T-helper 9 cell (primary cell): ENCODE data around the gene CD40LG.

Experiments used
- DNase-seq: peaks from one replicate; pipeline ENCODE4 v3.0.0-alpha.2; 2020

The CD40LG gene

GRCh38 chrX:136652822-136653723 is 5.1 kb downstream of the CD40LG start:
- no peak for DNase-seq

DNA sequence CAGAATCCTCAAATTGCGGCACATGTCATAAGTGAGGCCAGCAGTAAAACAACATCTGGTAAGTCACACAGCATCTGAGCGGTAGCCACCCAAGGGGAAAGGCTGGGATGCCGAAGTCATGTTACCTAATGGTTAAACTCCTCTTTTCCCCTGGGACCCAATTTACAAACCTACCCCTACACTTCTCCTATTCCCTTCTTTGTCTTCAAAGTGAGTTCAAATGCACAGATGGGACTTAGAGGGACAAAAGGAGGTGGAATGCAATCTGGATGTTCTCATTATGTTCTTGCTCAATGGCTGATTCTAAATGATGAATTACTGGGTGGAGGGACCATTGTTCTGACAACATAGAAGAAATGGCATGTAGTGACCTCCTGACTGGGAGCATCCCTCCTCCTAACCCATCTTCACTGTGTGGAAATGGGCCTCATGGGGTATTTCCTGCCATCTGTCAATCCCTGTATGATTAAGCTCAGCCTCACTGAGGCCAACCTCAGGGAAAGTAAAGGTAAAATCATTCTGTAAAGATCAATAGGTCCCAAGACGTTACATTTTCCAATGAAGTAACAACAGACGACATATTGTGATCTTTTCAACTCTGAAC is 8.5 kb downstream of the CD40LG start:
- no peak for DNase-seq

DNA sequence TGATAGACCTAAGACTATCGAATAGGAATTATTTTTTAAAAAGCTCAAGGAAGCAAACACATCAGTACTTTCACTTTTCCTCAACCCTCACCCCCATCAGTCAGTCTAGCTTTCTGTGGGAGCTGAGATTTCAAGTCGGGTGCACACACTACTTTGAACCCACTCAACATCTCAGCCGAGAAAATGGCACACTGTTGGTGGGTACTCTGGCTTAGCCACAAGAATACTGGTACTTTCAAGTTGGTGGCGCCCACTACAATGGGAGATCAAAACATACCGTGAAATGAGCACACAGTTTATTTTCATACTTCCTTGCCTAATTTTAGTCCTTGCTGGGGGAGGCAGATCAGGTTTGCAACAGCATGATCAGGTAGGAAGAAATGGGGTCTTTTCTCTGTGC is 10.2 kb downstream of the CD40LG start:
- DNase-seq = no peak

DNA sequence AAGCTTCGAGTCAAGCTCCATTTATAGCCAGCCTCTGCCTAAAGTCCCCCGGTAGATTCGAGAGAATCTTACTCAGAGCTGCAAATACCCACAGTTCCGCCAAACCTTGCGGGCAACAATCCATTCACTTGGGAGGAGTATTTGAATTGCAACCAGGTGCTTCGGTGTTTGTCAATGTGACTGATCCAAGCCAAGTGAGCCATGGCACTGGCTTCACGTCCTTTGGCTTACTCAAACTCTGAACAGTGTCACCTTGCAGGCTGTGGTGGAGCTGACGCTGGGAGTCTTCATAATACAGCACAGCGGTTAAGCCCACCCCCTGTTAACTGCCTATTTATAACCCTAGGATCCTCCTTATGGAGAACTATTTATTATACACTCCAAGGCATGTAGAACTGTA is 11.2 kb downstream of the CD40LG start:
- DNase-seq = no peak

DNA sequence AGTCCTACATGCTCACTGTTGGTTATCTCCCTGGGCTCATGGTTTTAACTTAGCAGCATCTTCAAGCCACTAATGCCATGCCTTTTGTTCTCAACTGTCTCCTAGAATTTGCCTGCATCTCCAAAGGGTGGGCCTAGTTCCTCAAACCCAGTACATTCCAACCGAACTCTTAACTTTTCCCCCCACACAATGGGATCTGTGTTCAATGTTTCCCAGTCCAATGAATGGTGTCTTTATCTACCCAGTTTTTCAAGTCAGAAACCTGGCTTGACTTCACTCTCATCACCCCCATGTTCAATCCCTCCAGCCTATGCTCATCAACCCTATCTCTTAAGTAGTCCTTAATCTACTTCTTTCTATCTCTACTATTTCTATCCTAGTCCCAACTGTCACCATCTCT is 12.9 kb downstream of the CD40LG start:
- no peak for DNase-seq

GRCh38 chrX:136662104-136662503 is 14.1 kb downstream of the CD40LG start:
- no peak for DNase-seq

- no peak for DNase-seq
These were observed 15.0 kb downstream of the CD40LG start for GRCh38 chrX:136662976-136663375.

DNA sequence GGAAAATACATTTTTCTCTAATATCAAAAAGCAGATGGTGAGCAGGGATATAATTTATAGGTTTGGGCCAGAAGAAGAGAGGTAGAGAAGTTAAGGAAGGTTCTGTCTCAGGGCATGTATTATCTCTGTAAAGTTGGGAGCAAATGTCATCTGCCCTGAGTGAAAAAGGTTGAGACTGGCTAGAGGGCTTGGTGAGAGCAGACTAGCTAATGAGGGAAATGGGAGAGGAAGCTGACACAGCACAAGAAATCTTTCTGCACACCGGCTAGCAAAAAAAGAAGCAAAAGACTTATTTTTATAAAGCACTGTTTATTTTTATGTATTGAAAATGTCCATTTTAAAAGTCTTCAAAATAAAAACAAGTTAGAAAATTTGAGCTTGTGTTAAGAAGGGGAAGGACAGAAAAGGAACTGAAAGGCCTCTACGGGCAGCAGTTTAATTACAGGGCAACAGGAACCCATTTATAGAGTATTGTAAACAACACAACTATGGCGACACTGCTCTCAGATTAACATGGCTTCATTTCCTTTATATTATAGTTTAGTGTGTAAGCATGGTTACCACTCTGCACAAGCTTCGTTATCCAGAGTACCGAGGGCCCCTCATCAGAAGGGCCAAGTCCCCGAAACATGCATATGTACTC is 17.4 kb downstream of the CD40LG start:
- no peak for DNase-seq

DNA sequence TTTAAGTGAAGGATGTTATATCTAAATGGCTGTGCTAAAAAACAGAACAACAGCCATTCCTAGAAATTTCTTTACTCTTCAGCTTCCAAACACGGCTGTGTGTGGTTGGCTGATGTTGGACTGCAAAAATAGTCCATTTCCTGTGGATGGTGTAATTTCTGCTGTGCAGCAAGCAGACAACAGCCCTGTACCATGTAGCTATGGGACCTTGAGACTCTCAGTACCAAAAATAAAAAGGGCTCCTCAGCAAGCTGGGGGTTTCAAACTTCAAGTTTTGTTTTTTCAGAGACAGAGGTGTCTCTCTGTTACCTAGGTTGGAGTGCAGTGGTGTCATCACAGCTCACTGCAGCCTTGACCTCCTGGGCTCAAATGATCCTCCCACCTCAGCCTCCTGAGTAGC is 18.1 kb downstream of the CD40LG start:
- DNase-seq = no peak

GRCh38 chrX:136667446-136668168 is 19.6 kb downstream of the CD40LG start:
- DNase-seq = no peak

- DNase-seq = no peak
These were observed 23.1 kb downstream of the CD40LG start for GRCh38 chrX:136671006-136671610.

DNA sequence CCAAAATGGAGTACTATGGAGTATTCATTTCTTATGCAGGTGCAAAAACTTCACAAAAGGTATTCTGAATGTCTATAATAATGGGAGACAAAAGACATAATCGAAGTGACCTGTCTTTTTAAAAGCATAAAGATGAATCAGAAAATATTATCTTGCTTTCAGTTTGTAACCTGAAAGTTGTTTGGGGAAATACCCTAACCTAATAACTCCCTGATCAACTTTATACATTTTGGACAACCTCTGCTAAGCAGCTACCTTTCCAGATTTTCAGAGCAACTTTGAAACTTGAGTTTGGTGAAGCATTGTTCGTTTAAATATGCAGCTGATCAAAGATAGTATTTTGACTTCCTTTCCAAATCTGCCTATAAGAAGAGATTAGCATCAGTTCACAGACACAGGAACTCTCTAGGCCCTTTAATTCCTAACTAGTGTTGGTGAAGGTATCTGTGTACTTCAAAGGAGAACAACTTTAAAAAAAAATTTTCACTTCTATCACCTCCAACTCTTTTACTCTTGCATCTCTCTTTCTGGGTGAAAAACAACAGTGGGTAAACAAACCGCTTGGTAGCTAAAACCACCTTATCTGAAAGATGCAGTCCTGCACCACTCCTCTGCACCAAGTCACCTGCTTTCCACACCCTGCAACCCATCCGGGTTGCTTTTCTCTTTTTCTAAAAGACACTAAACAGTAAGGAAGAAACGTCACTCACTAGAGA is 26.5 kb downstream of the CD40LG start:
- no peak for DNase-seq

GRCh38 chrX:136679531-136679930 is 31.6 kb downstream of the CD40LG start:
- no peak for DNase-seq

- no peak for DNase-seq
These were observed 36.2 kb downstream of the CD40LG start for GRCh38 chrX:136684120-136684519.

GRCh38 chrX:136687457-136687856 is 39.5 kb downstream of the CD40LG start:
- no peak for DNase-seq

GRCh38 chrX:136689436-136689835 is 41.5 kb downstream of the CD40LG start:
- DNase-seq = no peak

DNA sequence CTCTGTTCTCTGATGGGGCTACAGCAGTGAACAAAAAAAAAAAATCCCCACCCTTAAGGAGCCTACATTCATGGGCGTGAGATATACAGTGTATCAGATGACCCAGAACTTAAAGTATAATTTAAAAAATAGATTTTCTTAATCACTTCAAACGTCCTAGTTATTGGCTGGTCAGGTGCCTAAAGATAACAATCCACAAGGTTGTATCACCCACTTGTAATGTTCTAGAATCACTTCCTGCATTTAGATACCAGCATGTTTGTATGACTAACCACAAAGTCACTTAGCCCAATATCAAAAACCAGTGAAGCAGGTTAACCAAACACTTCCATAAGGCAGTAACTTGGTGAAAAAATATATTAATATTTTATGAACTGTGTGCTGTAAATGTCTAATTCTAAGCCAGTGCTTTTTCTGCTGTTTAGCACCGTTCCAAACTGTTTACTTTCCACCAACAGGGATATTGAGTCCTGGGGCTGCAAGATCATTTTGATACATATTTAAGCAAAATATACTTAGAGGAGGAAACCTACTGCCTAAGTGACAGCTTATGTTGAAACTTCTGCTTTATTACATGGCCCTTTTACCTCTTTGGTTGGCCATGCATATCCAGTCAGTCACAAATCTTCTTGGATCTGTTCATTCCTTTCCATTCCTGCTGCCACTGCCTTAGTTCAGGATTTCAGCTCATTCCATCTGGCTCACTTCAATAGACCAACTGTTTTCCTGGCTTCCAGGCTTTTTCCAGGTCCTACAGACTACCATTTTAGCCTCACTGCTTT is 43.3 kb downstream of the CD40LG start:
- no peak for DNase-seq

- no peak for DNase-seq
These were observed 44.3 kb downstream of the CD40LG start for GRCh38 chrX:136692271-136692670.

DNA sequence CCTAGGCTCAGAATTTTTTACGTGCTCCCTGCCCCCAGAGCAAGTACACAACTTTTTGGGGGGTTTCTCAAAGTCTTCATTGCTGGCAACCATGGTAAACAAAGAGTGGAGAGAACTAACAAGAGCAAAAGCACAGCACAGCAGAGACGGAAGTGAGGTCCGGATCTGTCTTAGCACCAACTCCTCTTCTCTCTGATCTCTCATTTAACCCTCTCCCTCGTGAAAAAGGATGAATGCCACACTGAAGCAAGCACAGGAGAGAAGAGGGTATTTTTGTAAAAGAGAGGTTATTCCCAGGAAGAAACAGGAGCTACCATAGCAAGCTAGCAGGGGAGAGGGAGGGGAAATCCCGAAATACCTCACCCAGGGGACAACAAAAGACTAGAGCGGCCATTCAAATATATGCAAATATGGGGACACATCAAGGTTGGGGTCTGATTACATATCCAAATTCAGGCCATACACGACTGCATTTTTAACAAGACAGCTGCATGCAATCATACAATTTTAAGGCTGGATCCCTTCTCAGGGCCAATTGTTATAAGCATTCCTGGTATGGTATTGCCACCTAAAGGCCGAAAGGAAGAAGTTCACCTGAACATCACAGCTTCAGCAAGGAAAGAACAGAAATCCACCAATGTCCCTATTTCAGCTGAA is 46.6 kb downstream of the CD40LG start:
- no peak for DNase-seq

DNA sequence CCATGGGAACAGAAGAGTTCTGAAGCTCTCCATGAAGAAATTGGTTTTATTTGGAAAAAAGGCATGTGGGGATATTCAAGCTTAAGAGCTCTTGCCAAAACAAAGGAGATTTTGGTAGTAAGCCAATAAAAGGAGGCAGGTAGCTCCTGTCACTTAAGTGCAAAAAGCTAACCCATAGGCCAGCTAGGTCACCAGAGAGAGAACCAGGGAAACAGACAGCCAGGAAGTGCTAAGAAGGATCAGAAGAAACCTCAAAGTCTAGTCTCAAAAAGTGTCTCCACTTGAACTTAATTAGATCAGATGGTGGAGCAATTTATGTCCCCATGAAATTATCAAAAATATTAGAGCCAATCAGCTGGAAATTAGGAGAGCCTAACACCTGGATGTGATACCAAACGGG is 49.2 kb downstream of the CD40LG start:
- DNase-seq = no peak

DNA sequence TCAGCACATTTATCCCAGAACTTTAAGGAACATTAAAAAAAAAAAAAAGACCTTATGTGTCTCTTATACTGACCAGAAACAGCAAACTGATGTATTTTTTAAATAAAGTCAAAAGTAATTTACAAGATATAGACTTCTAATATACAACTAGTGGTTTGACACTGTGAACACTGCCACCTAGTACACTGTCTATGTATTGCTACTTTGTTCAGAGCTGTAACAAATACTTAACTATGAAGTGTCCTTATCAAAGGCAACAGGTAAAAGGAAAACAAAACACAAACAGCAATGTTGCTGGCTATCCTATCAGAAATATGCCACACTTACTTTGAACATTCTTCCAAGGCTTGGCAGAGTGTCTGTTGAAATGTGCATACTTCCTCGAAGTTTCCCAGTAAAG is 60.4 kb downstream of the CD40LG start:
- no peak for DNase-seq
